Upper lobe of left lung (tissue), 4 donors: Measurements from ENCODE around the gene RDH12.

Source experiments
- CTCF ChIP-seq, 6 experiments: fragments of 450-650 bp in 4 of 6; fragments of 200-600 bp in 2 of 6; sonication (generic) in 2 of 6; IDR thresholded peaks; one replicate each; pipeline ENCODE4 v1.5.1; 2016 to 2019; ENCODE audit warnings: antibody characterized with exemption in 6 of 6
- EP300 ChIP-seq, 4 donors: sonication (generic); formaldehyde crosslinking; IDR thresholded peaks; one replicate each; pipeline ENCODE4 v1.5.1; 2017; ENCODE audit warnings: antibody characterized with exemption in 4 of 4, control low read depth in 2 of 4
- POLR2A ChIP-seq, 4 donors: fragments of 450-650 bp; IDR thresholded peaks; one replicate each; pipeline ENCODE4 v1.5.1; 2016 to 2017; ENCODE audit warnings: antibody characterized with exemption in 4 of 4, mild to moderate bottlenecking in 2 of 4
- POLR2AphosphoS5 ChIP-seq, 2 donors: sonication (generic); formaldehyde crosslinking; IDR thresholded peaks; one replicate each; pipeline ENCODE4 v1.5.1; 2017; ENCODE audit warnings: antibody characterized with exemption in 2 of 2

GRCh38 chr14:67703997-67704396 is 2.3 kb downstream of the RDH12 start:
- TF ChIP-seq CTCF (IDR thresholded peaks at IDR 0.05) (no peak), POLR2AphosphoS5 (IDR thresholded peaks at IDR 0.05) (no peak), POLR2A (IDR thresholded peaks at IDR 0.05) (no peak), EP300 (IDR thresholded peaks at IDR 0.05) (no peak)
